GM12872 (cell line): ENCODE data around the gene GFER.
A peak's percentile ranks its signal among the peaks of the same experiment; 100 is the strongest.

Source experiments
- TF ChIP-seq, protein P1 (sequence below): IDR thresholded peaks from 3 replicates; pipeline ENCODE4 v1.5.1; 2011; ENCODE audit warnings: low read depth, mild to moderate bottlenecking, low read length, moderate library complexity; ENCODE audit not compliant: insufficient read depth

Gene GFER

DNA sequence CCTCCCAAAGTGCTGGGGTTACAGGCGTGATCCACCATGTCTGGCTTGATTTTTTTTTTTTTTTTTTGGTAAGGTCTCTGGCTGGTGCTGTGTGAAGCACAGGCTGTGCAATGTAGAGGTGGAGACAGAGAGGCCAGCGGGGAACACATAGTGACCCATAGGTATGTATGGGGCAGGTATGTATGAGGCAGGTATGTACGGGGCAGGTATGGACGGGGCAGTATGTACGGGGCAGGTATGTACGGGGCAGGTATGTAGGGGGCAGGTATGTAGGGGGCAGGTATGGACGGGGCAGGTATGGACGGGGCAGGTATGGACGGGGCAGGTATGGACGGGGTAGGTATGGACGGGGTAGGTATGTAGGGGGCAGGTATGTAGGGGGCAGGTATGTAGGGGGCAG lies 34.5 kb upstream of the GFER start:
- TF ChIP-seq, protein P1, sequence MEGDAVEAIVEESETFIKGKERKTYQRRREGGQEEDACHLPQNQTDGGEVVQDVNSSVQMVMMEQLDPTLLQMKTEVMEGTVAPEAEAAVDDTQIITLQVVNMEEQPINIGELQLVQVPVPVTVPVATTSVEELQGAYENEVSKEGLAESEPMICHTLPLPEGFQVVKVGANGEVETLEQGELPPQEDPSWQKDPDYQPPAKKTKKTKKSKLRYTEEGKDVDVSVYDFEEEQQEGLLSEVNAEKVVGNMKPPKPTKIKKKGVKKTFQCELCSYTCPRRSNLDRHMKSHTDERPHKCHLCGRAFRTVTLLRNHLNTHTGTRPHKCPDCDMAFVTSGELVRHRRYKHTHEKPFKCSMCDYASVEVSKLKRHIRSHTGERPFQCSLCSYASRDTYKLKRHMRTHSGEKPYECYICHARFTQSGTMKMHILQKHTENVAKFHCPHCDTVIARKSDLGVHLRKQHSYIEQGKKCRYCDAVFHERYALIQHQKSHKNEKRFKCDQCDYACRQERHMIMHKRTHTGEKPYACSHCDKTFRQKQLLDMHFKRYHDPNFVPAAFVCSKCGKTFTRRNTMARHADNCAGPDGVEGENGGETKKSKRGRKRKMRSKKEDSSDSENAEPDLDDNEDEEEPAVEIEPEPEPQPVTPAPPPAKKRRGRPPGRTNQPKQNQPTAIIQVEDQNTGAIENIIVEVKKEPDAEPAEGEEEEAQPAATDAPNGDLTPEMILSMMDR = no peak

DNA sequence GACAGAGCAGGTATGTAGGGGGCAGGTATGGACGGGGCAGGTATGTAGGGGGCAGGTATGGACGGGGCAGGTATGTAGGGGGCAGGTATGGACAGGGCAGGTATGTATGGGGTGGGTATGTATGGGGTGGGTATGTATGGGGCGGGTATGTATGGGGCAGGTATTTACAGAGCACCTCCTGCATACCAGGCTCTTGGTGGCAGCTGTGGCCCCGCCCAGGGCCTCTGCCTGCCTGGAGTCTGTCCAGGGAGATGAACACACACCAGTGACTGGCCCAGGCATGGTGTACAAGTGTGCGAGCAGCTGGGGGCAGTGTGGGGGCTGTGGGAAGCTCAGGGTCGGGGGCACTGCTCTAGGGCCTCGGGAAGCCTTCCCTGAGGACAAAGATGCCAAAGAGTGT lies 33.9 kb upstream of the GFER start:
- TF ChIP-seq, protein P1 = no peak

DNA sequence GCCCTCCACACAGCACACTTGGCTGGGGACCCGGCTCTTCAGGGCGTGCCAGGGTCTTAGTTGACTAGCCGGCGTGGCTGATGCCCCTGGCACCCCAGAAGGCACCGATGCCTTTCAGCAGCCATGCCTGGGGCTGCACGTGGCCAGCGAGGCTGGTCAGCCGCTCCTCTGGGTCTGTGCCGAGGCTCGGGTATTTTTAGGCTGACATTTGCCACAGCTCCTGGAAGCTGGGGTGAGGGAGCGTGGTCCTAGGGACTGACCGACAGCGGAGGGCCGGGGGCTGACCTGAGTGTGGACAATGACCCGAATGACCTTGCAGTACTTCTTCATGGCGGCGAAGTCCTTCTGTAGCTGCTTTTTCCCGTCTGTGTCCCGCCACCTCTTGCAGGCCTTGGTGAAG lies 33.4 kb upstream of the GFER start:
- TF ChIP-seq, protein P1 = no peak

DNA sequence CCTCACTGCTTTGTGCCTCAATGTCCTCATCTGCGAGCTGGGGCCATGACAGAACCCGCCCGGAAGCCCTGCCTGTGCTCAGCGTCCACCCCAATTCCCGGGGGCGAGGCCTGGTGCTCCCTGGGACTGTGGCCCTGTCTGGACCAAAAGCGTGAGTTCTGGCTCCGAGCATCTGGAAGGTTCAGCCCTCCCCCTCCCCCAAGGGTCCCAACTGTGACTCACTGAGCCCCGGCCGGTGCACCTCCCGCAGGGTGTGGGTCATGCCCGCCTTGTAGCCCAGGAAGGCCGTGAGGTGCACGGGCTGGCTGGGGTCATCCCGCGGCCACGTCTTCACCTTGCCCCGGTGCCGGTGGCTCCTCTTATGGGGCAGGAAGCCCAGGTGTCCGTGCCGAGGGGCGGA lies 30.3 kb upstream of the GFER start:
- TF ChIP-seq, protein P1 = no peak

DNA sequence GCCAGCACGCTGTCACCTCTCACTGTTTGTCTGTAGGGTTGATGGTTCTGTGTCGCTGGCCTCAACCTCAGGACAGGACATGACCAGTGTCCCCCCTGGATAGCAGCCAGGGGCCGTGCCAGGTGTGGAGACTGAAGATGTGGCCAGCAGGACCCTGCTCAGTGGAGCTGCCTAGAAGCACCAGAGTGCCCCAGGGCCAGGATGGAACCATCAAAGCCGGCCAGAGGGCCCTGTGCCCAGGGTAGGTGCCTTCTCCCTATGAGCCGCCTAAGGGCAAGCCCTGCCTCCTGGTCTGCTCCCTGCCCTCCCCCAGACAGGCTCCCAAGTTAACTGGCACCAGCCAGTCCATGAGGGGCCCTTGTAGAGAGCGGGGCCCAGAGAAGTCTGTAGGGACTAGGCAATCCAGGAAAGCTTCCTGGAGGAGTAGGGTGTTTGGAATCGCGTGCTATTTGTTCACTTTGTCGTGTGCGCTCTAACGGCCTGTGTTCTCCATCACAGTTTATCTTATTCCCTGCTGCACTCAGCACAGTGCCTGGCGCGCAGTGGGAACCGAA lies 25.2 kb upstream of the GFER start:
- TF ChIP-seq, protein P1 = no peak

DNA sequence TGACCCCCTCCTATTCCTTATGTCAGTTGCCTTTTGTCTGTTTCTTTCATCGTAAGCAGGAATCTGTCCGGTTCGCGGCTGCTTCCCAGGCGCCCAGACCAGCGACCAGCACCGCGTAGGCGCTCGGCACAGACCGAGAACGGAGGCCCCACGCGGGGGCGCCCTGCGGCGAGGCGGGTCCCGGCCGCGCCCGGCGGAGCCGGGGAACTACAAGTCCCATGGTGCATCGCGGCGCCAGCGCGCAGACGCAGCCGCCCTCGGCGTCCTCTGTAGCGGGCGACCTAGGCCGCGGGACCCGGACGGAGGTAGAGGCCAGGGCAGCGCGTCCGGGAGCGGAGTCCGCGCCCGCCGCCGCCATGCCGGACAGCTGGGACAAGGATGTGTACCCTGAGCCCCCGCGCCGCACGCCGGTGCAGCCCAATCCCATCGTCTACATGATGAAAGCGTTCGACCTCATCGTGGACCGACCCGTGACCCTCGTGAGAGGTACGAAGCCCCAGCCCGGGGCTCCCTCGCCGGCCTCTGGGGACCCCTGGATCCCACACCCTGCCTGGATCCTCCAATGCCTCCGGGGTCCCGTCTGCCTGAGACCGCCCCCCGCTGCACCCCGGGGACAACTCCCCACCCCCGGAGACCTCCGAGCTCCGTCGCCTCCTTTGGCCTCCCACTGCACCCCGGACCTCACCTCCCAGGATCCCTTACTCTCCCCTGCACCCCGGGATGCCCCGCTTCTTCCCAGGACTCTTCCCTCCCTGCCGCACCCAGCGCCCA lies 24.5 kb upstream of the GFER start, which contains the start of gene NDUFB10:
NDUFB10 (plus strand) TSS at position 270 of the 771 bp plus-strand sequence; CDS start at position 357, 87 bp downstream.
- TF ChIP-seq, protein P1 = peak; percentile 73; the same call in 2 of the 3 replicates

DNA sequence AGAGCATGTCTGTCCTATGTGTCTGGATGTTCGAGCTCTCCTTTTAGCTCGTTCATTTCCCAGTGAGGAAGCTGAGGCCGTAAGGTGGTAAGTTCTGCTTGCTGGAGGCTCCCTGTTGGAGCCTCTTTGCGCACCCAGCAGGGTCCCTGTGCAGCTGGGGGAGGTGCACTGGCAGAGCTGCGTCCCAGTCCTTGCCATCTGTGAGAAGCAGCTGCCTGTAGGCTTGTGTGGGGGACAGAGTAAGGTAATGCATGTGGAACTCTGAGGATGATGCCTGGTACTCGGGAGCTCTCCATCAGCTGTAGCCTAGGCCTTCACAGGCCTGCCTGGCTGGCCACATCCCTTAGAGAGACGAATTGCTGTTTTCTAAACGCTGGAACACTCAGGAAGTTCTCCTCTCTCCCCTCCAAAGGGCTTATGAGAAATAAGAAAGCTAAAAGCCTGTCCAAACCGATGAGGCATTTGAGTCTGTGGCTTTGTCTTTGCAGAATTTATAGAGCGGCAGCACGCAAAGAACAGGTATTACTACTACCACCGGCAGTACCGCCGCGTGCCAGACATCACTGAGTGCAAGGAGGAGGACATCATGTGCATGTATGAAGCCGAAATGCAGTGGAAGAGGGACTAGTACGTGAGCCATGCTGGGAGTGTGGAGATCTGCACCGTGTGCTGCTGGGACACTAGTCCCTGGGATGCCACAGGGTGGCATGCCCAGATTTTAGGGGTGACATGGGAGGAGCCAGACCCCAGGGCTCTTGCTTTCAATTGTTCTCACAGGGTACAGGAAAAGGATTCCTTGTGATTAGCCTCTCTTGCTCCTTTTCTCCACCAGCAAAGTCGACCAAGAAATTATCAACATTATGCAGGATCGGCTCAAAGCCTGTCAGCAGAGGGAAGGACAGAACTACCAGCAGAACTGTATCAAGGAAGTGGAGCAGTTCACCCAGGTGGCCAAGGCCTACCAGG lies 23.0 kb upstream of the GFER start:
- TF ChIP-seq, protein P1 = no peak
